ENCODE data around the gene SLC4A5.

DNA sequence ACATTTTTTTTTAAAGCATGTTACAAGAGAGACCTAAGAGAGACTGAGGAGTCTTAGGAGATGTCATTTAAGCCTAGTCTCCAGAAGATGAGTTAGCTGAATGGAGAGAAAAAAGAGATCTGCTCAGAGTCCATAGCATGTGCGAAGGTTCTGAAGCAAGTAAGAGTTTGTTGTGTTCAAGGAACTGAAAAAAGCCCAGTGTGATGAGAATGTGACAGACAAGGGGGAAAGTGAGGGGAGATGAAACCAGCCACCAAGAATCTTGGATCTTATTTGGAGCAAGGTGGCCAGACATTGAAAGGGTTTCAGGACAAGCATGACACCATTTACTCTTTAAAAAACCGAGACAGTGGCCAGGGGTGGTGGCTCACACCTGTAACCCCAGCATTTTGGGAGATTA lies 159.3 kb downstream of the SLC4A5 start:
- TF ChIP-seq, protein P1, sequence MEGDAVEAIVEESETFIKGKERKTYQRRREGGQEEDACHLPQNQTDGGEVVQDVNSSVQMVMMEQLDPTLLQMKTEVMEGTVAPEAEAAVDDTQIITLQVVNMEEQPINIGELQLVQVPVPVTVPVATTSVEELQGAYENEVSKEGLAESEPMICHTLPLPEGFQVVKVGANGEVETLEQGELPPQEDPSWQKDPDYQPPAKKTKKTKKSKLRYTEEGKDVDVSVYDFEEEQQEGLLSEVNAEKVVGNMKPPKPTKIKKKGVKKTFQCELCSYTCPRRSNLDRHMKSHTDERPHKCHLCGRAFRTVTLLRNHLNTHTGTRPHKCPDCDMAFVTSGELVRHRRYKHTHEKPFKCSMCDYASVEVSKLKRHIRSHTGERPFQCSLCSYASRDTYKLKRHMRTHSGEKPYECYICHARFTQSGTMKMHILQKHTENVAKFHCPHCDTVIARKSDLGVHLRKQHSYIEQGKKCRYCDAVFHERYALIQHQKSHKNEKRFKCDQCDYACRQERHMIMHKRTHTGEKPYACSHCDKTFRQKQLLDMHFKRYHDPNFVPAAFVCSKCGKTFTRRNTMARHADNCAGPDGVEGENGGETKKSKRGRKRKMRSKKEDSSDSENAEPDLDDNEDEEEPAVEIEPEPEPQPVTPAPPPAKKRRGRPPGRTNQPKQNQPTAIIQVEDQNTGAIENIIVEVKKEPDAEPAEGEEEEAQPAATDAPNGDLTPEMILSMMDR (IDR thresholded peaks at IDR 0.05 in 8 of 11, conservative IDR thresholded peaks at IDR 0.05 in 3 of 11), result no peak
- no peak for TF ChIP-seq POLR2A (IDR thresholded peaks at IDR 0.05)
